Right cardiac atrium (tissue), 5 donors: Measurements from ENCODE around the gene EN1. TPM values are rescaled to one million over a fixed set of nuclear protein-coding genes. Genes with fewer than 3 reads are reported as not detected.

Source experiments
- ATAC-seq, 2 donors: fragments of 200-7000 bp; cut with Tn5 transposase; one replicate each; pipeline versions ENCODE4 v1.8.0 to v1.9.1; 2020; ENCODE audit warnings: moderate library complexity in 2 of 2, mild to moderate bottlenecking in 1 of 2
- DNase-seq, 3 donors: peaks; one replicate each; pipeline ENCODE4 v3.0.0-alpha.2; 2020
- H3K27ac ChIP-seq: one replicate; pipeline ENCODE4 v1.5.1; 2013; ENCODE audit warnings: mild to moderate bottlenecking, low read length, control low read depth, moderate library complexity
- H3K27me3 ChIP-seq: one replicate; pipeline ENCODE4 v1.6.1; 2013; ENCODE audit not compliant: control insufficient read depth, insufficient read depth
- H3K4me1 ChIP-seq: one replicate; pipeline ENCODE4 v1.6.1; 2013; ENCODE audit warnings: low read length; ENCODE audit not compliant: control insufficient read depth, insufficient read depth
- H3K4me3 ChIP-seq: one replicate; pipeline ENCODE4 v1.5.1; 2013; ENCODE audit warnings: low read length, control low read depth
- H3K9me3 ChIP-seq: one replicate; pipeline ENCODE4 v1.6.1; 2013; ENCODE audit warnings: low read length; ENCODE audit not compliant: control insufficient read depth
- WGBS: extraction: QIAGEN DNeasy Blood & Tissue Kit; methylation state at CpG from one replicate; pipeline ENCODE4 v1.1.7; 2013; 5-methylcytosine and 5-hydroxymethylcytosine counted together
- intact Hi-C, 4 donors: fragments of 100-400 bp; cut with DNase I; formaldehyde crosslinking; loops; one replicate each; pipeline versions ENCODE4 v1.11.0 to v1.14.0; 2022 to 2023
- polyA plus RNA-seq: library from polyadenylated mRNA; stranded (reverse); fragments of 200-250 nt; gene quantifications from one replicate; pipeline ENCODE4 v1.2.3, GENCODE V29; 2013
- total RNA-seq, 4 donors: library from RNA; stranded (reverse); fragmentation: NEBNext Ultra II Directional; extraction: Animal tissue kit (Norgen Biotek cat#: 25700); gene quantifications; one replicate each; pipeline ENCODE4 v1.2.1, GENCODE V29; 2021
- donor health status: healthy with polysubstance abuse.
- donor health status: DM: no; HTN: yes; CAD: no.
- donor health status: DM: no; HTN: no; CAD: no.
- donor health status: DM: no; HTN: yes; CAD: no; lungs with severe emphysema.
- donor health status: DM: yes; HTN: yes; CAD: no.

The EN1 gene
- total and polyA plus RNA-seq, 5 donors = not detected

DNA sequence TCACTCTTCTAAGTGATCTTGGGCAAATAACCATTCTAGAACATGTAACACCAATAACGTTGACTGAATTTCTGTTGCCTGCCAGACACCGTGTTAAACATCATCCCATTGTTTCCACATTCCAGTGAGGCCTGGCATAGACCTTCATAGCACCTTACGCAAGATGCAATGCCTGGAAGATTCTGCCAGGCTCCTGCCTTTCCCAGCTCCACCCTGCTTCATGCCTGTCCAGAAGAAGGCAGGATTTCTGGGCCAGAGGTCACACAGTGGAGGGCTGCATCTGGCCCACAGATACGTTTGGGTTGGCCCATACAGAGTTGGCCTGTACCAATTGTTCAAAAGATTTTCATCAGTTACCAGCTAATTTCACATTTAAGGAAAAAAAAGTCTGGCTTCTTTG is 46.3 kb downstream of the EN1 start:
- 72% methylated on average over 4 of the region's 4 CpGs for WGBS
- intact Hi-C loops = no loop called here
- no peaks in the 10 kb centered on the region for H3K27me3 ChIP-seq

DNA sequence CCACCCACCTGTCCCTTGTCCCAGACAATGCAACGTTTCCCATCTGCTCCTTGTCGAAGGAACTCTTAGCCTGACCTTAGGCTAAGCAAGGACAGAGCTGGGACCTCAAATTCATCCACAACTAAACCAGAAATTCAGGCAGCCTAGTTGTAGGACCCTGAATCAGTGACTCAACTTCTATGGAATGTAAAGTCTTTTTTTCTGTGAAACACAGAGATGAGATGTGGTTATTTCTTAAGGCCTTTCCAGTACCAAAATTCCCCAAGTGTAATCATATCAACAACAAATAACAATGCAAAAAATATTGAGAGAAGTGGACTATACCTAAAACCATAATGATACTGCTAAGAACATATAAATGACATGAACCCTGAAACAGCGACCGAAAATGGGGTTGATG is 46.7 kb downstream of the EN1 start:
- intact Hi-C loops = no loop called here
- WGBS = 80% methylated on average over 4 of the region's 4 CpGs
- H3K9me3 ChIP-seq = no peaks in the 10 kb centered on the region
- DNase-seq (no peak), ATAC-seq (no peak)
- H3K4me1 ChIP-seq = no peaks in the 10 kb centered on the region
- no peak overlapping the region for H3K27ac ChIP-seq
- H3K27me3 ChIP-seq = no peaks in the 10 kb centered on the region
- H3K4me3 ChIP-seq = no peak overlapping the region

More for the DNA sequence above, 46.3 kb downstream of the EN1 start:
- DNase-seq (no peak), ATAC-seq (no peak)
- Histone ChIP-seq H3K4me3 (no peak overlapping the region), H3K27ac (no peak overlapping the region), H3K4me1 (no peaks in the 10 kb centered on the region), H3K9me3 (no peaks in the 10 kb centered on the region)

DNA sequence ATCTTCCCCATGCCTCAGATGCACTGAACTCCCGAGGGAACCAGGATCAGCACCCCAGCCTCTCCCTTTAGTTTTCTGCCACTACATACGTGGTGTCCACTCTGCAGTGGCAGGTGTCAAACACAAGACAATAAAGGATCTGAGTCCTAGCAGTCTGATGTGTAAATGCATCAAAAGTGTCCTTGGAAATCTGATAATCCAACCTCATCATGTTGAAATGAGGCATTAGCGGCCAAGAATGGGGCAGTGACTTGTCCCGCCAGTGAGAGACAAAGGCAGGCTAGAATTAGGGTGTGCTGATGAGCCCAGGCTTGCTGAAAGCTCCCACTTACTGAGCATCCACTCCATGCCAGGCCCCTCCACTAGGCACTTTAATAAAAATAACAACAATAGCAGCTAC is 52.9 kb downstream of the EN1 start:
- Histone ChIP-seq H3K4me3 (no peak overlapping the region), H3K27ac (no peak overlapping the region), H3K27me3 (no peaks in the 10 kb centered on the region), H3K4me1 (no peaks in the 10 kb centered on the region), H3K9me3 (no peaks in the 10 kb centered on the region)
- no peak for DNase-seq
- WGBS = 74% methylated on average over 4 of the region's 4 CpGs
- ATAC-seq = no peak
- intact Hi-C loops = no loop called here

Other genes with a start within 250 kb of the EN1 start
- 10 to 100 TPM; 25.9 to 96.6 (median 39.9) TPM for gene MARCO, start 94.5 kb upstream of the EN1 start, total RNA-seq
- gene MARCO, start 94.5 kb upstream of the EN1 start, polyA plus RNA-seq = 5.9 TPM